ENCODE data around the gene EXOC3L1.

- TF ChIP-seq GATA2 (IDR thresholded peaks at IDR 0.05; ENCODE audit: low read depth, low read length) (no peak), GATA3 (IDR thresholded peaks at IDR 0.05; ENCODE audit: low read depth, low read length) (no peak)
Measured at GRCh38 chr16:67198238-67198734, 8.3 kb upstream of the EXOC3L1 start.
